PC-3 (cell line): Measurements from ENCODE around the gene TCEANC. TPM values are rescaled to one million over a fixed set of nuclear protein-coding genes. Genes with fewer than 3 reads are reported as not detected.

Experiments
- ATAC-seq: fragments of 200-7000 bp; cut with Tn5 transposase; 2 replicates; pipeline ENCODE4 v1.9.1; 2020; ENCODE audit warnings: mild to moderate bottlenecking, moderate library complexity
- BruUV-seq: library from RNA; stranded (reverse); fragments of 400-500 nt; replicated peaks from 2 replicates; lab custom pipeline; 2021; lab: Mats Ljungman, UMichigan
- CTCF ChIA-PET: fragments of 300-600 bp; sonication (Branson Sonifier 250); formaldehyde crosslinking; loops from one replicate; lab custom pipeline; 2022; ENCODE audit warnings: antibody characterized with exemption; lab: Charles Lee
- POLR2A ChIA-PET: fragments of 300-600 bp; sonication (Branson Sonifier 250); formaldehyde crosslinking; loops from one replicate; lab custom pipeline; 2022; ENCODE audit warnings: antibody characterized with exemption; ENCODE audit not compliant: unreplicated experiment; lab: Charles Lee
- DNase-seq: peaks from one replicate; pipeline ENCODE4 v3.0.0-alpha.2; 2015
- H2AFZ ChIP-seq: fragments of 300-600 bp; sonication (generic); 2 replicates; pipeline ENCODE4 v1.6.0; 2016; ENCODE audit warnings: antibody characterized with exemption, low read length
- H3F3A ChIP-seq: fragments of 300-600 bp; sonication (generic); one replicate; pipeline ENCODE4 v1.6.0; 2017; ENCODE audit warnings: antibody characterized with exemption, low read length, control low read depth, mild to moderate bottlenecking; ENCODE audit not compliant: unreplicated experiment
- H3K27ac ChIP-seq: fragments of 300-600 bp; sonication (generic); 2 replicates; pipeline ENCODE4 v1.5.1; 2016; ENCODE audit warnings: mild to moderate bottlenecking, low read length
- H3K27me3 ChIP-seq: fragments of 300-600 bp; sonication (generic); 2 replicates; pipeline ENCODE4 v1.6.1; 2016; ENCODE audit warnings: low read length, mixed read lengths
- H3K36me3 ChIP-seq: fragments of 300-600 bp; sonication (generic); 2 replicates; pipeline ENCODE4 v1.6.1; 2016; ENCODE audit warnings: low read depth, mixed run types, low read length, mixed read lengths
- H3K4me1 ChIP-seq: fragments of 300-600 bp; sonication (generic); 2 replicates; pipeline ENCODE4 v1.5.1; 2016; ENCODE audit warnings: low read length; ENCODE audit not compliant: insufficient read depth
- H3K4me2 ChIP-seq: fragments of 300-600 bp; sonication (generic); 2 replicates; pipeline ENCODE4 v1.6.0; 2016; ENCODE audit warnings: low read length
- H3K4me3 ChIP-seq: fragments of 300-600 bp; sonication (generic); 2 replicates; pipeline ENCODE4 v1.5.1; 2016; ENCODE audit warnings: mild to moderate bottlenecking, low read length, mixed read lengths
- H3K79me2 ChIP-seq: fragments of 300-600 bp; sonication (generic); 2 replicates; pipeline ENCODE4 v1.6.1; 2017; ENCODE audit warnings: low read length, mixed read lengths
- H3K9ac ChIP-seq: fragments of 300-600 bp; sonication (generic); 2 replicates; pipeline ENCODE4 v1.6.0; 2016; ENCODE audit warnings: mild to moderate bottlenecking, low read length
- H3K9me2 ChIP-seq: fragments of 300-600 bp; sonication (generic); replicated peaks from 2 replicates; pipeline ENCODE4 v1.6.1; 2016; ENCODE audit warnings: mixed run types, low read length, mixed read lengths
- H3K9me3 ChIP-seq: fragments of 300-600 bp; sonication (generic); 2 replicates; pipeline ENCODE4 v1.6.1; 2016; ENCODE audit warnings: low read length, mixed read lengths
- H4K20me1 ChIP-seq: fragments of 300-600 bp; sonication (generic); 2 replicates; pipeline ENCODE4 v1.6.1; 2016; ENCODE audit warnings: low read length, mixed read lengths
- CTCF ChIP-seq: fragments of 300-600 bp; sonication (generic); conservative IDR thresholded peaks from 2 replicates; pipeline ENCODE4 v1.5.1; 2017; ENCODE audit warnings: antibody characterized with exemption, low read depth, mild to moderate bottlenecking, low read length
- EZH2 ChIP-seq: fragments of 300-600 bp; sonication (generic); IDR thresholded peaks from one replicate; pipeline ENCODE4 v1.6.1; 2017; ENCODE audit warnings: antibody characterized with exemption, mild to moderate bottlenecking, low read length; ENCODE audit not compliant: unreplicated experiment
- EZH2phosphoT487 ChIP-seq: fragments of 300-600 bp; sonication (generic); IDR thresholded peaks from 2 replicates; pipeline ENCODE4 v1.6.1; 2018; ENCODE audit warnings: mild to moderate bottlenecking, antibody characterized with exemption, low read length, borderline replicate concordance
- intact Hi-C: fragments of 100-400 bp; cut with micrococcal nuclease; formaldehyde crosslinking; loops from 2 replicates; pipeline ENCODE4 v1.9.0; 2023
- total RNA-seq: library from RNA; depleted of rRNA; stranded (reverse); fragments of >200 nt; gene quantifications from 2 replicates; pipeline ENCODE4 v1.2.3, GENCODE V29; 2014

Gene TCEANC
- total RNA-seq, 1 experiment from 2014 or later: 0.62 TPM

- no TSS peak for BruUV-seq
- DNase-seq (no peak), ATAC-seq (no peak)
- ChIA-PET CTCF (interaction anchor here (0.6 kb wide), 1 partner anchor 28 kb away, joined by 5 read pairs; no protein-coding TSS in a partner anchor), POLR2A (no interaction called here)
- Histone ChIP-seq H3K4me1 (peaks cover 15% of the 10 kb centered on the region), H3K36me3 (no peaks in the 10 kb centered on the region), H3F3A (no peaks in the 10 kb centered on the region), H3K79me2 (peaks cover 92% of the 10 kb centered on the region), H3K27me3 (no peaks in the 10 kb centered on the region), H3K9me2 (no peaks in the 10 kb centered on the region), H4K20me1 (peaks cover 33% of the 10 kb centered on the region; the same call in 1 of the 2 replicates), H3K9me3 (no peaks in the 10 kb centered on the region), H3K4me2 (no peak overlapping the region), H3K27ac (no peak overlapping the region), H3K4me3 (no peak overlapping the region), H2AFZ (no peak overlapping the region), H3K9ac (no peak overlapping the region)
- intact Hi-C loops: no loop called here
- TF ChIP-seq EZH2phosphoT487: no peak
- no peak for TF ChIP-seq EZH2
- no peak for TF ChIP-seq CTCF
Measured at GRCh38 chrX:13693341-13693961, 40.5 kb downstream of the TCEANC start.

- H4K20me1 ChIP-seq: peaks cover 33% of the 10 kb centered on the region; the same call in 1 of the 2 replicates
- no peak overlapping the region for H3K9ac ChIP-seq
- no peaks in the 10 kb centered on the region for H3K36me3 ChIP-seq
- TF ChIP-seq CTCF: no peak
- TF ChIP-seq EZH2: no peak
- no peak for TF ChIP-seq EZH2phosphoT487
- peaks cover 15% of the 10 kb centered on the region for H3K4me1 ChIP-seq
- no peaks in the 10 kb centered on the region for H3K9me2 ChIP-seq
- intact Hi-C loops: no loop called here
- peaks cover 97% of the 10 kb centered on the region for H3K79me2 ChIP-seq
- H3F3A ChIP-seq: no peaks in the 10 kb centered on the region
- no peak overlapping the region for H3K4me2 ChIP-seq
- H2AFZ ChIP-seq: no peak overlapping the region
- no peak overlapping the region for H3K27ac ChIP-seq
- ChIA-PET CTCF (no interaction called here), POLR2A (no interaction called here)
- H3K27me3 ChIP-seq: no peaks in the 10 kb centered on the region
- ATAC-seq (no peak), DNase-seq (no peak)
- no peaks in the 10 kb centered on the region for H3K9me3 ChIP-seq
- no peak overlapping the region for H3K4me3 ChIP-seq
- no TSS peak for BruUV-seq
Measured at GRCh38 chrX:13694359-13694758, 41.4 kb downstream of the TCEANC start.

- peaks cover 33% of the 10 kb centered on the region; the same call in 1 of the 2 replicates for H4K20me1 ChIP-seq
- H3K27ac ChIP-seq: no peak overlapping the region
- H3K4me1 ChIP-seq: peaks cover 15% of the 10 kb centered on the region
Measured at GRCh38 chrX:13694983-13695382, 42.0 kb downstream of the TCEANC start.

More at GRCh38 chrX:13694983-13695382, 42.0 kb downstream of the TCEANC start:
- Histone ChIP-seq H3K9me2 (no peaks in the 10 kb centered on the region), H2AFZ (no peak overlapping the region), H3K79me2 (peaks cover 94% of the 10 kb centered on the region), H3K27me3 (no peaks in the 10 kb centered on the region), H3F3A (no peaks in the 10 kb centered on the region), H3K36me3 (no peaks in the 10 kb centered on the region), H3K4me2 (no peak overlapping the region), H3K9me3 (no peaks in the 10 kb centered on the region), H3K4me3 (no peak overlapping the region), H3K9ac (no peak overlapping the region)
- intact Hi-C loops: no loop called here
- ATAC-seq: no peak
- POLR2A ChIA-PET: no interaction called here
- no peak for DNase-seq
- no TSS peak for BruUV-seq
- CTCF ChIA-PET: no interaction called here
- TF ChIP-seq CTCF (no peak), EZH2 (no peak), EZH2phosphoT487 (no peak)
